Stomach (tissue), 9 donors: Measurements from ENCODE around the gene TK2. TPM values are rescaled to one million over a fixed set of nuclear protein-coding genes. Genes with fewer than 3 reads are reported as not detected.
"Not testable (repeated sequence)": the region's sequence is repeated elsewhere in the genome, so short reads cannot be mapped to it uniquely, and the experiment has no call there.

Experiments used
- DNase-seq, 2 donors: peaks; one replicate each; pipeline versions ENCODE4 v3.0.0 to v3.0.0-alpha.2; 2013 to 2019
- H3K27ac ChIP-seq, 5 donors: fragments of 200-600 bp in 4 of 5; sonication (generic) in 4 of 5; one replicate each; pipeline ENCODE4 v1.5.1; 2013 to 2019; ENCODE audit warnings: mild to moderate bottlenecking in 1 of 5, moderate library complexity in 1 of 5
- H3K27me3 ChIP-seq, 3 donors: fragments of 200-600 bp; sonication (generic); one replicate each; pipeline ENCODE4 v1.5.1; 2017 to 2019; ENCODE audit warnings: mixed run types in 1 of 3
- H3K36me3 ChIP-seq, 4 donors: fragments of 200-600 bp; sonication (generic); 1 replicate in 3 of 4; 2 replicates in 1 of 4; pipeline ENCODE4 v1.5.1; 2016 to 2019
- H3K4me1 ChIP-seq, 4 donors: fragments of 200-600 bp; sonication (generic); one replicate each; pipeline ENCODE4 v1.5.1; 2016 to 2019
- H3K4me3 ChIP-seq, 4 donors: fragments of 200-600 bp; sonication (generic) in 3 of 4; one replicate each; pipeline ENCODE4 v1.5.1; 2016 to 2019; ENCODE audit warnings: mild to moderate bottlenecking in 1 of 4
- H3K9me3 ChIP-seq, 4 donors: fragments of 200-600 bp; sonication (generic); one replicate each; pipeline ENCODE4 v1.5.1; 2016 to 2019
- EP300 ChIP-seq: sonication (generic); formaldehyde crosslinking; IDR thresholded peaks from one replicate; pipeline ENCODE4 v1.6.1; 2017; ENCODE audit warnings: antibody characterized with exemption
- POLR2A ChIP-seq, 4 donors: fragments of 450-650 bp; IDR thresholded peaks; one replicate each; pipeline ENCODE4 v1.6.1; 2016; ENCODE audit warnings: antibody characterized with exemption in 4 of 4, control low read depth in 2 of 4, mild to moderate bottlenecking in 1 of 4, moderate library complexity in 1 of 4
- POLR2AphosphoS5 ChIP-seq, 3 donors: sonication (generic); formaldehyde crosslinking; IDR thresholded peaks; one replicate each; pipeline ENCODE4 v1.6.1; 2016; ENCODE audit warnings: antibody characterized with exemption in 3 of 3
- WGBS, 5 donors: extraction: QIAGEN DNeasy Blood & Tissue Kit in 3 of 5; methylation state at CpG; one replicate each; pipeline versions ENCODE4 v1.1.5 to v1.1.7; 2013 to 2018; 5-methylcytosine and 5-hydroxymethylcytosine counted together
- intact Hi-C: fragments of 100-400 bp; cut with DNase I; formaldehyde crosslinking; loops from one replicate; pipeline ENCODE4 v1.15.1; 2023; ENCODE audit warnings: low total_unique reads
- polyA plus RNA-seq, 3 donors: library from polyadenylated mRNA; stranded (reverse); fragments of 200-250 nt; gene quantifications; one replicate each; pipeline ENCODE4 v1.2.3, GENCODE V29; 2013
- total RNA-seq, 5 donors: library from RNA; depleted of rRNA; stranded (reverse); fragments of >200 nt; gene quantifications; one replicate each; pipeline versions ENCODE4 v1.1.0 to v1.2.3, GENCODE V29; 2014 to 2016
- TF ChIP-seq, protein P1 (sequence below), 7 experiments: fragments of 450-650 bp in 4 of 7; fragments of 200-600 bp in 3 of 7; sonication (generic) in 3 of 7; IDR thresholded peaks; one replicate each; pipeline ENCODE4 v1.5.1; 2016 to 2019; ENCODE audit warnings: antibody characterized with exemption in 7 of 7, control low read depth in 2 of 7, mild to moderate bottlenecking in 1 of 7
- donor health status: healthy with polysubstance abuse.
- donor health status: Bipolar disorder and iron deficiency.
- donor health status: healthy.

TK2 gene
- total and polyA plus RNA-seq, 8 donors, result 9.8 to 25.0 (median 14.9) TPM

- Histone ChIP-seq H3K27me3 (no peaks in the 10 kb centered on the region), H3K4me1 (peaks cover 0 to 16% (median 0%) of the 10 kb centered on the region in 4 donors), H3K36me3 (peaks cover 15 to 33% (median 29%) of the 10 kb centered on the region in 4 donors), H3K9me3 (no peaks in the 10 kb centered on the region), H3K4me3 (no peak overlapping the region), H3K27ac (no peak overlapping the region)
- TF ChIP-seq POLR2A (IDR thresholded peaks at IDR 0.05) (no peak), POLR2AphosphoS5 (IDR thresholded peaks at IDR 0.05) (no peak), EP300 (no peak)
- TF ChIP-seq, protein P1, sequence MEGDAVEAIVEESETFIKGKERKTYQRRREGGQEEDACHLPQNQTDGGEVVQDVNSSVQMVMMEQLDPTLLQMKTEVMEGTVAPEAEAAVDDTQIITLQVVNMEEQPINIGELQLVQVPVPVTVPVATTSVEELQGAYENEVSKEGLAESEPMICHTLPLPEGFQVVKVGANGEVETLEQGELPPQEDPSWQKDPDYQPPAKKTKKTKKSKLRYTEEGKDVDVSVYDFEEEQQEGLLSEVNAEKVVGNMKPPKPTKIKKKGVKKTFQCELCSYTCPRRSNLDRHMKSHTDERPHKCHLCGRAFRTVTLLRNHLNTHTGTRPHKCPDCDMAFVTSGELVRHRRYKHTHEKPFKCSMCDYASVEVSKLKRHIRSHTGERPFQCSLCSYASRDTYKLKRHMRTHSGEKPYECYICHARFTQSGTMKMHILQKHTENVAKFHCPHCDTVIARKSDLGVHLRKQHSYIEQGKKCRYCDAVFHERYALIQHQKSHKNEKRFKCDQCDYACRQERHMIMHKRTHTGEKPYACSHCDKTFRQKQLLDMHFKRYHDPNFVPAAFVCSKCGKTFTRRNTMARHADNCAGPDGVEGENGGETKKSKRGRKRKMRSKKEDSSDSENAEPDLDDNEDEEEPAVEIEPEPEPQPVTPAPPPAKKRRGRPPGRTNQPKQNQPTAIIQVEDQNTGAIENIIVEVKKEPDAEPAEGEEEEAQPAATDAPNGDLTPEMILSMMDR (IDR thresholded peaks at IDR 0.05), result no peak
- intact Hi-C loops, result no loop called here
- no peak for DNase-seq
- WGBS, 5 donors, result 90 to 98% (median 97%) methylated on average over 1 of the region's 1 CpG
Measured at GRCh38 chr16:66569131-66569530, 19.2 kb upstream of the TK2 start.

DNA sequence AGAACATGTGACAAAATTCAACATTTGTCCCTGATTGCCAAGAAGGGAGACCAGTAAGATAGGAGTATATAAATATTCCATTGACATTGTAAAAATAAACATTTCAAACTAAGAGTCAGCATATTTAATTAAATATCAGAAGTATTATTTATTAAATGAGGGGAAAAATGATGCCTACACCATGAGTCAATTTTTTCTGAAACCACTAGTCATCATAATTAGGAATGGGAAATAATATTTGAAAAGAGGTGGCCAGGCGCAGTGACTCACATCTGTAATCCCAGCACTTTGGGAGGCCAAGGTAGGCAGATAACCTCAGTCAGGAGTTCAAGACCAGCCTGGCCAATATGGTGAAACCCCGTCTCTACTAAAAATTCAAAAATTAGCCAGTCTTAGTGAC is 18.4 kb upstream of the TK2 start:
- no peak for TF ChIP-seq POLR2A (IDR thresholded peaks at IDR 0.05)
- 84 to 96% (median 94%) methylated on average over 2 of the region's 2 CpGs for WGBS, 5 donors
- Histone ChIP-seq H3K27me3 (no peaks in the 10 kb centered on the region), H3K36me3 (peaks cover 15 to 41% (median 33%) of the 10 kb centered on the region in 4 donors), H3K27ac (no peak overlapping the region), H3K9me3 (no peaks in the 10 kb centered on the region), H3K4me1 (peaks cover 0 to 16% (median 0%) of the 10 kb centered on the region in 4 donors), H3K4me3 (no peak overlapping the region)
- no peak for DNase-seq
- intact Hi-C loops, result no loop called here

GRCh38 chr16:66567270-66567669 is 17.3 kb upstream of the TK2 start:
- H3K9me3 ChIP-seq, DNase-seq, H3K27ac ChIP-seq, H3K27me3 ChIP-seq, H3K4me3 ChIP-seq, intact Hi-C loops: not testable (repeated sequence)
- 91 to 100% (median 94%) methylated on average over 3 of the region's 3 CpGs for WGBS, 5 donors
- H3K4me1 ChIP-seq, result peaks cover 0 to 21% (median 0%) of the 10 kb centered on the region in 4 donors
- H3K36me3 ChIP-seq, result peaks cover 15 to 49% (median 38%) of the 10 kb centered on the region in 4 donors

DNA sequence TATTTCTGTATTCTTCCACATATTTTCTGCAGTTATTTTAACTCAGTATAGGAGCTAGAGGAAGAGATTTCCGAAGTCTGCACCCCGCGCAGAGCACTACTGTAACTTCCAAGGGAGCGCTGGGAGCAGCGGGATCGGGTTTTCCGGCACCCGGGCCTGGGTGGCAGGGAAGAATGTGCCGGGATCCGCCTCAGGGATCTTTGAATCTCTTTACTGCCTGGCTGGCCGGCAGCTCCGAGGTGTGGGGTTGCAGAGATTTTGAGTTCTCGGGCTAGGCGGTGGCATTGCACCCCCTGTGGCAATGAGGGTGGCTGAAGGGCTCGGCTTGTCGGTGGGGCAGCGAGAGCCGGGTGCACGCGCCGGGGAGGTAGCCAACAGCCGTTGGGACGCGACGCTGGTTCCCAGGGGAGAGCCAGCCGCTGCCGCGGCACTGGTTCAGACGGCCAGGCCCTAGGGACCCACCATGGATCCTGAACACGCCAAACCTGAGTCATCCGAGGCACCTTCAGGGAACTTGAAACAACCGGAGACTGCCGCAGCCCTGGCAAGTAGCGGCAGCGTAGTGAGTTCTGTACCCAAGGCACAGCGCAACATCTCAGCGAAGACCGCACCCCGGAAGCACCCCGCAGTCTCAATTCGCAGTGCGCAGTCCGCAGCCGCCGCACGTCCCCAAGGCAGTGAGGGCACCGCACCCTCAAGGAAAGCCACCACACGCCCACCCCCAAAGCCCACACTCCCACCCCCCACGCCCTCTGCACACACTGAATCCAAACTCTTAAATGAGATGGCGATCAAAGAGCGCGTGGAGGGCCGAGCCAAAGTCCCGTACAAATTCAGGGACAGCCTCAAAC is 16.4 kb upstream of the TK2 start, which contains the start of gene CMTM1:
CMTM1 (plus strand) TSS at position 389 of the 851 bp plus-strand sequence; CDS start at position 464, 75 bp downstream.
- Histone ChIP-seq H3K27ac (no peak within 1 kb of the TSS), H3K4me3 (no peak within 1 kb of the TSS), H3K36me3 (peaks cover 15 to 55% (median 46%) of the 10 kb centered on the region in 4 donors), H3K4me1 (peaks cover 0 to 21% (median 0%) of the 10 kb centered on the region in 4 donors), H3K27me3 (no peaks in the 10 kb centered on the region), H3K9me3 (no peaks in the 10 kb centered on the region)
- DNase-seq, result no peak
- intact Hi-C loops, result no loop called here
- TF ChIP-seq, protein P1 (IDR thresholded peaks at IDR 0.05), result no peak
- TF ChIP-seq POLR2A (IDR thresholded peaks at IDR 0.05) (no peak), POLR2AphosphoS5 (IDR thresholded peaks at IDR 0.05) (no peak), EP300 (no peak)
- WGBS, 5 donors, result 92 to 98% (median 95%) methylated on average over 46 to 54 of the region's 54 CpGs

- Histone ChIP-seq H3K4me1 (peaks cover 0 to 16% (median 0%) of the 10 kb centered on the region in 4 donors), H3K9me3 (no peaks in the 10 kb centered on the region), H3K36me3 (peaks cover 15 to 75% (median 56%) of the 10 kb centered on the region in 4 donors), H3K4me3 (no peak overlapping the region), H3K27ac (no peak overlapping the region), H3K27me3 (no peaks in the 10 kb centered on the region)
- intact Hi-C loops, result no loop called here
- no peak for DNase-seq
- TF ChIP-seq, protein P1 (IDR thresholded peaks at IDR 0.05), result no peak
- TF ChIP-seq EP300, result no peak
- no peak for TF ChIP-seq POLR2A (IDR thresholded peaks at IDR 0.05)
- TF ChIP-seq POLR2AphosphoS5 (IDR thresholded peaks at IDR 0.05), result no peak
- WGBS, 5 donors, result 88 to 94% (median 93%) methylated on average over 2 of the region's 2 CpGs
Measured at GRCh38 chr16:66563574-66564334, 13.8 kb upstream of the TK2 start.
